HG03108 (cell line): ENCODE measurements around the gene KRTAP10-8.
"Not testable (repeated sequence)": the region's sequence is repeated elsewhere in the genome, so short reads cannot be mapped to it uniquely, and the experiment has no call there.

ENCODE experiments used
- ATAC-seq: cut with Tn5 transposase; IDR thresholded peaks from one replicate; pipeline ENCODE4 v1.9.1; 2021; ENCODE audit warnings: moderate library complexity; ENCODE audit not compliant: unreplicated experiment

The KRTAP10-8 gene

GRCh38 chr21:44616591-44616926, 4.7 kb downstream of the KRTAP10-8 start:
- ATAC-seq: no peak

DNA sequence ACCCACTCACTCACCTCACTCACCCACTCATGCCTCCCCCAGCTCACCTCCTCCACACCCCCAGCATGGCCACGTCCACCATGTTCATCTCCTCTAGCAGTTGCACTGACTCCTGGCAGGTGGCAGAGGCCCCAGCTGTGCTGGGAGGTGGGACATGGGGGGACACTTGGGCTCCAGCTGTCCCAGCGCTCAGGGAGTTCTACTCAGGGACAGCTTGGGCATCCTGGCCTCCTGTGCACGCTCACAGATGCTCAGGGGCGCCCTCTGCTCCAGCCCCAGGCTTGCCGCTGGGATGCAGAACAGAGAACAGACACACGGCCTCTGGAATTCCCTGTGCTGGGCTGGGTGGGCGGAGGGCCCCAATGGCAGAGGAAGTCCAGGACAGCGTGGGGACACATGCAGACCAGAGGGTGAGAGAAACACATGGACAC, 5.2 kb downstream of the KRTAP10-8 start:
- ATAC-seq: no peak

DNA sequence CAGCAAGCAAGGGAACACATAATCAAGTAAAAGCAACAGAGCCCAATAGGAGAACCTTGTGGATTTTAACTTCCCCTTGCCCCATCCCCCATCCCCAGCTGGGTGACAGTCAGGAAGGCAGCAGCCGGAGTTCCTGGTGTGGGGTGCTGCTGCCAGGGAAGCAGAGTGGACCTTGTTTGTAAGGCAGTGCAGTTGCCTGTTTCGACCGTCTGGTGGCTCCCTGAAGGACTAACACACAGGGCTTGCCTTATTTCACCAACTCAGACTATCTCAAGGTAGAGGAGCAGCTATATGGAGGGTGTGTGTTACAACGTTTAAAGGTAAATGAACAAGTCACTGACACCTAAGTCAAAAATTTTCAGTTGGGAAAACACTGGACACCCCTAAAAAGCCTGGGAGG, 6.6 kb downstream of the KRTAP10-8 start:
- no peak for ATAC-seq

DNA sequence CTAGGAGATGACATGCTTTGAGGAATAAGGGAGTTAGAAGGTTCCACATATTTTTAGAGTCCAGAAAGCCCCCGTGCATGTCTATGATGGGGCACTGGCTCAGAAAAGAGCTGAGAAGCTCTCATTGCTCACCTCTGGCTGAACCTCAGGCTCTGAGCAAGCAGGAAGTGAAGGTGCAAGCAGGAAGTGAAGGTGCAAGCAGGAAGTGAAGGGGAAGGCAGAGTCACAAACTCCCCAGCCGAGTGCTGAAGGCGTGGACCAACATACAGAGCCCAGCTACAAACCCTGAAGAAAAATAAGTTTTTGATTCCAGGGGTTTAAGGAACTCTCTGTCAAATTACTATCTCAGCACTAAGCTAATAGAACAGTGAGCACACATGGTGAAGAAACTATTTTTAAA, 7.0 kb downstream of the KRTAP10-8 start:
- no peak for ATAC-seq

- no peak for ATAC-seq
Measured at GRCh38 chr21:44619886-44620285, 8.0 kb downstream of the KRTAP10-8 start.

GRCh38 chr21:44623575-44623974, 11.7 kb downstream of the KRTAP10-8 start:
- no peak for ATAC-seq

- no peak for ATAC-seq
Measured at GRCh38 chr21:44625756-44626155, 13.9 kb downstream of the KRTAP10-8 start.

GRCh38 chr21:44626262-44626661, 14.4 kb downstream of the KRTAP10-8 start:
- ATAC-seq: no peak

- no peak for ATAC-seq
Measured at GRCh38 chr21:44626673-44627143, 14.8 kb downstream of the KRTAP10-8 start, which contains the start of gene KRTAP10-9. Gene KRTAP10-9, plus strand, starts transcription at chr21:44627093. Its CDS starts 79 bp downstream, at chr21:44627172.

GRCh38 chr21:44627181-44627822, 15.4 kb downstream of the KRTAP10-8 start:
- ATAC-seq: not testable (repeated sequence)

GRCh38 chr21:44627831-44628233, 16.0 kb downstream of the KRTAP10-8 start:
- ATAC-seq: not testable (repeated sequence)

- ATAC-seq: no peak
Measured at GRCh38 chr21:44628707-44629391, 17.0 kb downstream of the KRTAP10-8 start.

DNA sequence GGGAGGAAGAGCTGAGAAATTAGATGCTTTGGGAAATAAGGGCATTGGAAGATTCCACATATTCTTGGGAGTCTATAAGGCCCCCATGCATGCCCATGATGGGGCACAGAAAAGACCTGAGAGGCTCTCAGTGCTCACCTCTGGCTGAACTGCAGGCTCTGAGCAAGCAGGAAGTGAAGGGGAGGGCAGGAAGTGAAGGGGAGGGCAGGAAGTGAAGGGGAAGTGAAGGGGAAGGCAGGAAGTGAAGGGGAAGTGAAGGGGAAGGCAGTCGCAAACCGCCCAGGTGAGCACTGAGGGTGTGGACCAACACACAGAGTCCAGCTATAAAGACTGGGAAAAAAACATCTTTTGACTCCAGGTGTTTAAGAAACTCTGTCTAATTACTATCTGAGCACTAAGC, 18.6 kb downstream of the KRTAP10-8 start:
- ATAC-seq: no peak

DNA sequence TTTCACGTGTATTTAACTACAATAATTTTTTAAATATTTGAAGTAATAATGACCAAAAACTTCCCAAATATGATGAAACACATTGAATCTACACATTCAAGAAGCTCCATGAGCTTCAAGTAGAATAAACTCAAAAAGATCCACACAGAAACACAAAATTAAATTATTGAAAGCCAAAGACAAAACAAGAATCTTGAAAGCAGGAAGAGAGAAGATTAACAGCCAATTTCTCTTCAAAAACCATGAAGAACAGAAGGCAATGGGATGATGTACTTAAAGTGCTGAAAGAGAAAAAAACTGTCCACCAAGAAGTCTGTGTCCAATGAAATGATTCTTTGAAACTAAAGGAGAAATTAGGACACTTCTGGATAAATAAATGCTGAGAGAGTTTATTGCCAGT, 20.2 kb downstream of the KRTAP10-8 start:
- no peak for ATAC-seq

- ATAC-seq: no peak
Measured at GRCh38 chr21:44636209-44637017, 24.5 kb downstream of the KRTAP10-8 start.

DNA sequence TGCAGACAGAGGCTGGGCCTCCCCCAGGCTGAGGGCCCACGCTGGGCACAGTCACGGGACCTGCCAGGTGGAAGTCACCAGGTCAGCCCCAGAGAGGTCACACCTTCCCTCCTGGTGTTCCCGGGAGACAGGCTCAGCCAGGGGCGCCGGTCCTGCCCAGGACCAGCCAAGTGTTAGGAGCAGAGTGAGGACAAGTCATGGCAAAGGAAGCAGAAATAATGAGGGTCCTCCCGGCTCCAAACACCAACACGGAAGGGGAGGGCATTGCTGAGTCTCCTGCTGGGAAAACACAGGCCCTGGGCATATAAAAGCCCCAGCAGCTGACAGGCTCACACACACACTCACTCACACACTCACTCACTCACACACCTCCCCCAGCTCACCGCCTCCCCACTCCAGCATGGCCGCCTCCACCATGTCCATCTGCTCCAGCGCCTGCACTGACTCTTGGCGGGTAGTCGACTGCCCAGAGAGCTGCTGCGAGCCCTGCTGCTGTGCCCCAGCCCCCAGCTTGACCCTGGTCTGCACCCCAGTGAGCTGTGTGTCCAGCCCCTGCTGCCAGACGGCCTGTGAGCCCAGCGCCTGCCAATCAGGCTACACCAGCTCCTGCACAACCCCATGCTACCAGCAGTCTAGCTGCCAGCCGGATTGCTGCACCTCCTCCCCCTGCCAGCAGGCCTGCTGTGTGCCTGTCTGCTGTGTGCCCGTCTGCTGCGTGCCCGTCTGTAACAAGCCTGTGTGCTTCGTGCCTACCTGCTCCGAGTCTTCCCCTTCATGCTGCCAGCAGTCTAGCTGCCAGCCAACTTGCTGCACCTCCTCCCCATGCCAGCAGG, 25.4 kb downstream of the KRTAP10-8 start, which contains the start of gene KRTAP10-10:
Gene KRTAP10-10, plus strand, starts transcription at position 339 of the 833 bp plus-strand sequence. Its CDS starts 62 bp downstream, at position 401.
- no peak for ATAC-seq

DNA sequence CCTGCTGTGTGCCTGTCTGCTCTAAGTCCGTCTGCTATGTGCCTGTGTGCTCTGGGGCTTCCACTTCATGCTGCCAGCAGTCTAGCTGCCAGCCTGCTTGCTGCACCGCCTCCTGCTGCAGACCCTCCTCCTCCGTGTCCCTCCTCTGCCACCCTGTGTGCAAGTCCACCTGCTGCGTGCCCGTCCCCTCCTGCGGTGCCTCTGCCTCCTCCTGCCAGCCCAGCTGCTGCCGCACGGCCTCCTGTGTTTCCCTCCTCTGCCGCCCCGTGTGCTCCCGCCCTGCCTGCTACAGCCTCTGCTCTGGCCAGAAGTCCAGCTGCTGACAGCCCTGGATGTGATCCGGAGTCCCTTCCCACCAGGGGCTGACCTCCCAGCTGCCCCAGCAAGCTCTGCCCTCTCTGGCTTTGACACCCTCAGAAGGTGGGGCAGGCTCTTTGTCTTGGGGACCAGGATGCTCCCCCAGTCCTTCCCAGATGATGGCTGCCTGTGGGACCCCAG, 26.0 kb downstream of the KRTAP10-8 start:
- ATAC-seq: not testable (repeated sequence)

DNA sequence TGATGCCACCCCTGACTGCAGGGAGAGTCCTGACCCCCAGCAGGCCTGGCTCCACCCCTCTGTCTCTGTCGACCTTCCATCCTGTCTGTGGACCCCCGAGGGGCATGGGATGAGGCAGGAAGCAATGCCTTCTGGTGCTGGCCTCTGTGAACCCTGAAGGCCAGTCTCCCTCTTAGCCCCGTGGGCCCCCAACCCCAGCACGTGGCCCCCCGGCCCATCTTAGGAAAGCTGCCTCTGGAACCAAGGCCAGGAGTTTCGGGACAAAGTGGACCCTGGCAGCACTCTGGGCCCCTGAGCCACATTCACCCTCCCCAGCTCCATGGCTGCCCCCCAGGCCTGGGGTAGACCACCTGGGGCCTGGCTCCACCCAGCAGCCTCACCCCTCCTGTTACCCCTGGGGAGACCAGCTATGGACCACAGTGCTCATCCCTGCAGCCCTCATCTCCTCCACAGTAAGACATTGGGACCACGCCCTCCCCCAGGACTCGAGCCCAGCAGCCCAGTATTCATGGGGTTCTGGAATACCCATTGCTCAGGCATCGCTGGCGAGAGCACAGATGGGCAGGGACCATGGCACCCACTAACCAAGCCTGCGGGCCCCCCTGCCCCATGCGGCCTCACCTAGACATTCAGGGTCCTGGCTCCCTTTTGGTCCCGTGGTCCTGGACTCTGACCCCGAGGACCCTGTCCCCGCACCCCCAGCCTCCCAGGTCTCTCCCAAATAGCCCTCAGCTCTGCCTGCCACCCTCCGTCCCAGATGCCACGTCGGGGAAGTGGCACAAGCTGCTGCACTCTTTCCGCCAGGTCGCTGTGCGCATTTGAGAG, 26.8 kb downstream of the KRTAP10-8 start:
- ATAC-seq: not testable (repeated sequence)

DNA sequence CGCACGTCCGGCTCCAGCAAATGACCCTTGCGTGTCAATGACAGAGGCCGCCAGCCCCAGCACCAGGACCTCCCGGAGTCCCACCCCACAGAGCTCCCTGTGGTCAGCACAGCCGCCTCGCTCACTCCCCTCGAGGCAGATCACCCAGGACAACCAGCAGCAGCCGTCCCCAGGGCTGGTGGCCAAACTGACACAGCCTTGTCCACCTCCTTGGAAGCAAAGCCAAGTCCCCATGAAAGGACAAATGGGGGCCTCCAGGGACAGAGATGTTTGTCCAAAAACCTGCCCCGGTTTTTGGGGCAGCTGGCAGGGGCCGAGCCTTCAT, 27.4 kb downstream of the KRTAP10-8 start:
- ATAC-seq: no peak

DNA sequence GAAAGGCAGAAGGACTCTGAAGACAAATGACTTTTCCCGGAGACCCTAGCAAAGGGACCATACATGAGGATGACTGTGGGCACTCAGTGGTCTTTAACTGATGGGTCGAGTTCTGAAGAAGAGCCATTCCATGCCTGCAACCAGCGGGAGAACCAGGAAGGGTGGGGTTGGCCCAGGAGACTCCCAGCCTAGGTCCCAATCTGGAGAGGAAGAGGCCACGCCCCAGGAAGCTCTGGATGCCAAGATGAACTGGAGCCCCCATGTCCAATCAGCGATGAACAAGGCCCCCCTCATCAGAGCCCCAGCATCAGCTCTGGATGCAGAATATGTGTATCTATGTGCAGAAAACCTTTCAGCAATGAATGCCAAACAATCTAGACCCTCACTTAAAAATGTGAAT, 28.9 kb downstream of the KRTAP10-8 start:
- ATAC-seq: no peak
